DOHH2 (cell line): Measurements from ENCODE around the gene GHR.
"Not testable (repeated sequence)": the region's sequence is repeated elsewhere in the genome, so short reads cannot be mapped to it uniquely, and the experiment has no call there.

Experiments used
- H3F3A ChIP-seq: fragments of 200-600 bp; sonication (generic), shearing (Covaris generic); 2 replicates; pipeline ENCODE4 v1.6.0; 2016; ENCODE audit warnings: antibody characterized with exemption, mild to moderate bottlenecking; ENCODE audit not compliant: control insufficient read depth, insufficient read depth
- H3K27ac ChIP-seq: fragments of 200-600 bp; sonication (generic); 2 replicates; pipeline ENCODE4 v1.5.1; 2014; ENCODE audit warnings: low read depth, mild to moderate bottlenecking, low read length, moderate library complexity
- H3K27me3 ChIP-seq: fragments of 200-600 bp; sonication (generic); 2 replicates; pipeline ENCODE4 v1.6.1; 2014; ENCODE audit warnings: mild to moderate bottlenecking, low read length, mixed read lengths; ENCODE audit not compliant: control insufficient read depth
- H3K36me3 ChIP-seq: fragments of 200-600 bp; sonication (generic); 2 replicates; pipeline ENCODE4 v1.6.1; 2014; ENCODE audit warnings: mild to moderate bottlenecking, low read length, moderate library complexity, mixed read lengths; ENCODE audit not compliant: control insufficient read depth
- H3K4me1 ChIP-seq: fragments of 200-600 bp; sonication (generic); 2 replicates; pipeline ENCODE4 v1.6.1; 2014; ENCODE audit warnings: mild to moderate bottlenecking, low read length, mixed read lengths; ENCODE audit not compliant: control insufficient read depth
- H3K4me2 ChIP-seq: fragments of 200-600 bp; sonication (generic); 2 replicates; pipeline ENCODE4 v1.6.0; 2014; ENCODE audit warnings: mild to moderate bottlenecking, low read length, moderate library complexity
- H3K4me3 ChIP-seq: fragments of 200-600 bp; sonication (generic); 2 replicates; pipeline ENCODE4 v1.5.1; 2014; ENCODE audit warnings: mild to moderate bottlenecking, low read length, mixed read lengths
- H3K79me2 ChIP-seq: fragments of 200-600 bp; sonication (generic); 2 replicates; pipeline ENCODE4 v1.6.1; 2014; ENCODE audit warnings: mild to moderate bottlenecking, low read length, mixed read lengths; ENCODE audit not compliant: control insufficient read depth
- H3K9me2 ChIP-seq: fragments of 200-600 bp; sonication (generic); replicated peaks from 2 replicates; pipeline ENCODE4 v1.6.1; 2014; ENCODE audit warnings: mild to moderate bottlenecking, low read length, mixed read lengths; ENCODE audit not compliant: control insufficient read depth
- H3K9me3 ChIP-seq: fragments of 200-600 bp; sonication (generic); 2 replicates; pipeline ENCODE4 v1.6.1; 2014; ENCODE audit warnings: antibody characterized with exemption, low read length, mixed read lengths; ENCODE audit not compliant: control insufficient read depth, insufficient read depth
- H4K20me1 ChIP-seq: fragments of 200-600 bp; sonication (generic); 2 replicates; pipeline ENCODE4 v1.6.0; 2014; ENCODE audit warnings: low read depth, mild to moderate bottlenecking, antibody characterized with exemption, low read length, moderate library complexity; ENCODE audit not compliant: control insufficient read depth, insufficient read depth
- EZH2phosphoT487 ChIP-seq: fragments of 200-600 bp; sonication (generic); IDR thresholded peaks from 2 replicates; pipeline ENCODE4 v1.6.1; 2017; ENCODE audit warnings: borderline replicate concordance, mild to moderate bottlenecking, antibody characterized with exemption, low read length, moderate library complexity, mixed read lengths
- TF ChIP-seq, protein P1 (sequence below): fragments of 200-600 bp; sonication (generic); IDR thresholded peaks from one replicate; pipeline ENCODE4 v1.5.1; 2014; ENCODE audit warnings: antibody characterized with exemption, mild to moderate bottlenecking, low read depth, low read length; ENCODE audit not compliant: poor library complexity, severe bottlenecking

The GHR gene

DNA sequence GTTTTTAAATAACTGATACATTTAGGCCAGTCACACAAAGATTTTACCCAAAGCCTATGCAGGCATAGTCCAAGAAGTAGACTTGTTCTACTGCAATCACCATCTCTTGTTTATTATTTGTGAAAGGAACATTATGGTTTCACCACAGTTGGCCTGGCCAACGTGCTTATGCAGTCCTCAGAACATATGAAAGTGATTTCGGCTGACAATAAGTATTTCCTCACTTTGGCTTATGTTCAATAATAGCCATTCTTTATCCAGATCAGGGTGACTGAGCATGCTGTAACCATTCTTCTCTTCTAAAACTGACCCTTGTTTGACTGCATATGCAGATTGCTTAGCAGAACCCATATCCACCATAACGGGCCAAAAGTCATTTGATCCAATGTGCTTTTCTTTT lies 256.8 kb downstream of the GHR start:
- Histone ChIP-seq H3K9me3 (no peaks in the 10 kb centered on the region), H3K4me1 (no peaks in the 10 kb centered on the region), H3K4me2 (no peak overlapping the region), H3K27me3 (no peaks in the 10 kb centered on the region), H3K27ac (no peak overlapping the region), H3K4me3 (no peak overlapping the region), H4K20me1 (no peaks in the 10 kb centered on the region), H3K36me3 (no peaks in the 10 kb centered on the region), H3K9me2 (no peaks in the 10 kb centered on the region), H3F3A (no peaks in the 10 kb centered on the region), H3K79me2 (no peaks in the 10 kb centered on the region)
- TF ChIP-seq EZH2phosphoT487: no peak
- TF ChIP-seq, protein P1, sequence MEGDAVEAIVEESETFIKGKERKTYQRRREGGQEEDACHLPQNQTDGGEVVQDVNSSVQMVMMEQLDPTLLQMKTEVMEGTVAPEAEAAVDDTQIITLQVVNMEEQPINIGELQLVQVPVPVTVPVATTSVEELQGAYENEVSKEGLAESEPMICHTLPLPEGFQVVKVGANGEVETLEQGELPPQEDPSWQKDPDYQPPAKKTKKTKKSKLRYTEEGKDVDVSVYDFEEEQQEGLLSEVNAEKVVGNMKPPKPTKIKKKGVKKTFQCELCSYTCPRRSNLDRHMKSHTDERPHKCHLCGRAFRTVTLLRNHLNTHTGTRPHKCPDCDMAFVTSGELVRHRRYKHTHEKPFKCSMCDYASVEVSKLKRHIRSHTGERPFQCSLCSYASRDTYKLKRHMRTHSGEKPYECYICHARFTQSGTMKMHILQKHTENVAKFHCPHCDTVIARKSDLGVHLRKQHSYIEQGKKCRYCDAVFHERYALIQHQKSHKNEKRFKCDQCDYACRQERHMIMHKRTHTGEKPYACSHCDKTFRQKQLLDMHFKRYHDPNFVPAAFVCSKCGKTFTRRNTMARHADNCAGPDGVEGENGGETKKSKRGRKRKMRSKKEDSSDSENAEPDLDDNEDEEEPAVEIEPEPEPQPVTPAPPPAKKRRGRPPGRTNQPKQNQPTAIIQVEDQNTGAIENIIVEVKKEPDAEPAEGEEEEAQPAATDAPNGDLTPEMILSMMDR: no peak

DNA sequence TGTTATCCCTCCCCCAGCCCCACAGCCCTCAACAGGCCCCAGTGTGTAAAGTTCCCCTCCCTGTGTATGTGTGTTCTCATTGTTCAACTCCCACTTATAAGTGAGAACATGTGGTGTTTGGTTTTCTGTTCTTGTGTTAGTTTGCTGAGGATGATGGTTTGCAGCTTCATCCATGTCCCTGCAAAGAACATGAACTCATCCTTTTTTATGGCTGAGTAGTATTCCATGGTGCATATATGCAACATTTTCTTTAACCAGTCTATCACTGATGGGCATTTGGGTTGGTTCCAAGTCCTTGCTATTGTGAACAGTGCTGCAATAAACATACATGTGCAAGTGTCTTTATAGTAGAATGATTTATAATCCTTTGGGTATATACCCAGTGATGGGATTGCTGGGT lies 261.8 kb downstream of the GHR start:
- not testable (repeated sequence) for H3K9me2 ChIP-seq, H3K79me2 ChIP-seq, H3K4me1 ChIP-seq, H3K27ac ChIP-seq, H4K20me1 ChIP-seq, H3K9me3 ChIP-seq, H3K4me2 ChIP-seq, H3K4me3 ChIP-seq, H3K27me3 ChIP-seq, H3K36me3 ChIP-seq, H3F3A ChIP-seq

DNA sequence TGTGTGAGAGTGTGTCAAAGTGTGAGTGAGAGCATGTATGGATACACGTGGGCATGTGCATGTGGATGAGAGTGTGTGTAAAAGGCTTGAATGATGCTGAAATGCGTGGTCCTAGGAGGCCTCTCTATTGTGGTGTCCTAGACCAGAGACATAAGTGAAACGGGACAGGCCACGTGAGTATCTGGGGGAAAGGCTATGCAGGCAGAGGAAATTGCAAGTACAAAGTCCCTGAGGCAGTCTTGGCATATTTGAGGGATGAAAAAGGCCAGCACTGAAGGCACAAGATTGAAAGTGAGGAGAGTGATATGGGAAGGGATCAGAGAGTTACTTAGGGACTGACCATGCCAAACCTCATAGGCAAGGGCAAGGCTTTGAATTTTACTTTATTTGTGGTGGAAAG lies 266.2 kb downstream of the GHR start:
- Histone ChIP-seq H3K4me1 (no peaks in the 10 kb centered on the region), H3K27ac (no peak overlapping the region), H3K4me3 (no peak overlapping the region), H3K9me2 (no peaks in the 10 kb centered on the region), H3K27me3 (no peaks in the 10 kb centered on the region), H4K20me1 (no peaks in the 10 kb centered on the region), H3K79me2 (no peaks in the 10 kb centered on the region), H3K9me3 (no peaks in the 10 kb centered on the region), H3K36me3 (no peaks in the 10 kb centered on the region), H3K4me2 (no peak overlapping the region), H3F3A (no peaks in the 10 kb centered on the region)
- TF ChIP-seq, protein P1: no peak
- TF ChIP-seq EZH2phosphoT487: no peak

DNA sequence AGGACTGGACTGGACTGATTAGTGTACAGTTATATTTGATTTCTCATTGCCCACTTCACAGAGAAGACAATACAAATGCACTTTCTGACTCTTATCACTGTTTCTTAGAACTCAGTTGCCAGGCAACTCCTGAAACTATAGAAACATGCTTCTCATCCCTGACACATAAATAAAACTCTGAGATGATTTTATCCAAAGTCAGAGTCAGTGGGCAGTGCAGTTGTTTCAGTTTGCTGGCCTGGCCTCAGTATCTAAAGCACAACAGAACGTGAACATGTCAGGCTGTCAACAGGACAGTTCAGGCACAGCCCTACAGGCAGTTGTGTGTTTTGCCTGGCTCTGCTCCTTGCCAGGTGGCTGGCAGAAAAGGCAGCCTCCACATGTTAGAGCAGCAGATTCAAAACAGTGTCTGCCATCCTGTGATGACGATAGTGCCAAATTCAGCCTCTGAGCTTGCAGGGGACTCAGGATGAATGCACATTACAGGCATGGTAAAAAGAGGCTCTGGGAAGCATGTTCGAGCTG lies 268.2 kb downstream of the GHR start:
- Histone ChIP-seq H3K4me2 (no peak overlapping the region), H3K9me3 (no peaks in the 10 kb centered on the region), H3K9me2 (no peaks in the 10 kb centered on the region), H4K20me1 (no peaks in the 10 kb centered on the region), H3K79me2 (no peaks in the 10 kb centered on the region), H3F3A (no peaks in the 10 kb centered on the region), H3K36me3 (no peaks in the 10 kb centered on the region), H3K4me3 (no peak overlapping the region), H3K4me1 (no peaks in the 10 kb centered on the region), H3K27ac (no peak overlapping the region), H3K27me3 (no peaks in the 10 kb centered on the region)
- TF ChIP-seq EZH2phosphoT487: no peak
- TF ChIP-seq, protein P1: no peak
